IMR-90 (cell line): ENCODE results near the gene SEPTIN8.

Experiments
- BHLHE40 ChIP-seq: fragments of 150-350 bp; IDR thresholded peaks from 2 replicates; pipeline ENCODE4 v1.6.1; 2016; ENCODE audit warnings: mild to moderate bottlenecking, low read depth, low read length
- CEBPB ChIP-seq: IDR thresholded peaks from 2 replicates; pipeline ENCODE4 v1.6.1; 2012; ENCODE audit warnings: low read depth, low read length, improper control_type of control experiment
- CHD1 ChIP-seq: IDR thresholded peaks from 2 replicates; pipeline ENCODE4 v1.6.1; 2012; ENCODE audit warnings: low read depth, low read length, improper control_type of control experiment
- FOS ChIP-seq: fragments of 150-350 bp; IDR thresholded peaks from 2 replicates; pipeline ENCODE4 v1.6.1; 2016; ENCODE audit warnings: low read depth, low read length
- MAZ ChIP-seq: IDR thresholded peaks from 2 replicates; pipeline ENCODE4 v1.6.1; 2012; ENCODE audit warnings: low read depth, mild to moderate bottlenecking, low read length, improper control_type of control experiment, moderate library complexity, borderline replicate concordance
- MXI1 ChIP-seq: IDR thresholded peaks from 2 replicates; pipeline ENCODE4 v1.6.1; 2012; ENCODE audit warnings: low read depth, mild to moderate bottlenecking, low read length, moderate library complexity, borderline replicate concordance
- NFE2L2 ChIP-seq: fragments of 150-350 bp; IDR thresholded peaks from 2 replicates; pipeline ENCODE4 v1.6.1; 2016; ENCODE audit warnings: low read depth, mild to moderate bottlenecking, low read length
- POLR2A ChIP-seq: IDR thresholded peaks from 2 replicates; pipeline ENCODE4 v1.6.1; 2012; ENCODE audit warnings: mild to moderate bottlenecking, low read depth, low read length
- RAD21 ChIP-seq: IDR thresholded peaks from 2 replicates; pipeline ENCODE4 v1.6.1; 2012; ENCODE audit warnings: low read length, improper control_type of control experiment
- RCOR1 ChIP-seq: IDR thresholded peaks from 2 replicates; pipeline ENCODE4 v1.6.1; 2012; ENCODE audit warnings: mild to moderate bottlenecking, low read length, improper control_type of control experiment; ENCODE audit not compliant: insufficient replicate concordance
- RFX5 ChIP-seq: IDR thresholded peaks from 2 replicates; pipeline ENCODE4 v1.8.0; 2012; ENCODE audit warnings: low read depth, mild to moderate bottlenecking, low read length, moderate library complexity
- SMC3 ChIP-seq: fragments of 150-350 bp; IDR thresholded peaks from 2 replicates; pipeline ENCODE4 v1.6.1; 2016; ENCODE audit warnings: low read depth, mild to moderate bottlenecking, antibody characterized with exemption, low read length, moderate library complexity
- TF ChIP-seq, protein P1 (sequence below): conservative IDR thresholded peaks from 2 replicates; pipeline ENCODE4 v1.5.1; 2012; ENCODE audit warnings: mild to moderate bottlenecking, low read depth, low read length, improper control_type of control experiment
- TF ChIP-seq, protein P2 (sequence below): fragments of 150-350 bp; IDR thresholded peaks from 2 replicates; pipeline ENCODE4 v1.6.1; 2017; ENCODE audit warnings: mild to moderate bottlenecking, antibody characterized with exemption, low read length, low read depth

GRCh38 chr5:132739232-132739631, 37.8 kb downstream of the SEPTIN8 start:
- TF ChIP-seq MAZ (no peak), RAD21 (no peak), CEBPB (no peak), RFX5 (no peak), POLR2A (no peak), NFE2L2 (no peak), BHLHE40 (no peak), SMC3 (no peak), CHD1 (no peak), FOS (no peak), MXI1 (no peak), RCOR1 (no peak)
- TF ChIP-seq, protein P1, sequence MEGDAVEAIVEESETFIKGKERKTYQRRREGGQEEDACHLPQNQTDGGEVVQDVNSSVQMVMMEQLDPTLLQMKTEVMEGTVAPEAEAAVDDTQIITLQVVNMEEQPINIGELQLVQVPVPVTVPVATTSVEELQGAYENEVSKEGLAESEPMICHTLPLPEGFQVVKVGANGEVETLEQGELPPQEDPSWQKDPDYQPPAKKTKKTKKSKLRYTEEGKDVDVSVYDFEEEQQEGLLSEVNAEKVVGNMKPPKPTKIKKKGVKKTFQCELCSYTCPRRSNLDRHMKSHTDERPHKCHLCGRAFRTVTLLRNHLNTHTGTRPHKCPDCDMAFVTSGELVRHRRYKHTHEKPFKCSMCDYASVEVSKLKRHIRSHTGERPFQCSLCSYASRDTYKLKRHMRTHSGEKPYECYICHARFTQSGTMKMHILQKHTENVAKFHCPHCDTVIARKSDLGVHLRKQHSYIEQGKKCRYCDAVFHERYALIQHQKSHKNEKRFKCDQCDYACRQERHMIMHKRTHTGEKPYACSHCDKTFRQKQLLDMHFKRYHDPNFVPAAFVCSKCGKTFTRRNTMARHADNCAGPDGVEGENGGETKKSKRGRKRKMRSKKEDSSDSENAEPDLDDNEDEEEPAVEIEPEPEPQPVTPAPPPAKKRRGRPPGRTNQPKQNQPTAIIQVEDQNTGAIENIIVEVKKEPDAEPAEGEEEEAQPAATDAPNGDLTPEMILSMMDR: no peak
- TF ChIP-seq, protein P2, sequence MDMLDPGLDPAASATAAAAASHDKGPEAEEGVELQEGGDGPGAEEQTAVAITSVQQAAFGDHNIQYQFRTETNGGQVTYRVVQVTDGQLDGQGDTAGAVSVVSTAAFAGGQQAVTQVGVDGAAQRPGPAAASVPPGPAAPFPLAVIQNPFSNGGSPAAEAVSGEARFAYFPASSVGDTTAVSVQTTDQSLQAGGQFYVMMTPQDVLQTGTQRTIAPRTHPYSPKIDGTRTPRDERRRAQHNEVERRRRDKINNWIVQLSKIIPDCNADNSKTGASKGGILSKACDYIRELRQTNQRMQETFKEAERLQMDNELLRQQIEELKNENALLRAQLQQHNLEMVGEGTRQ: no peak
